GM12891 (cell line): Measurements from ENCODE around the gene ZNF536.

Experiments
- POLR2A ChIP-seq: IDR thresholded peaks from 2 replicates; pipeline ENCODE4 v1.6.1; 2011; ENCODE audit warnings: low read depth, low read length, control low read depth
- POLR2AphosphoS5 ChIP-seq: IDR thresholded peaks from 2 replicates; pipeline ENCODE4 v1.6.1; 2011; ENCODE audit warnings: low read depth, low read length, control low read depth
- TAF1 ChIP-seq: IDR thresholded peaks from 2 replicates; pipeline ENCODE4 v1.6.1; 2011; ENCODE audit warnings: low read depth, low read length, control low read depth

DNA sequence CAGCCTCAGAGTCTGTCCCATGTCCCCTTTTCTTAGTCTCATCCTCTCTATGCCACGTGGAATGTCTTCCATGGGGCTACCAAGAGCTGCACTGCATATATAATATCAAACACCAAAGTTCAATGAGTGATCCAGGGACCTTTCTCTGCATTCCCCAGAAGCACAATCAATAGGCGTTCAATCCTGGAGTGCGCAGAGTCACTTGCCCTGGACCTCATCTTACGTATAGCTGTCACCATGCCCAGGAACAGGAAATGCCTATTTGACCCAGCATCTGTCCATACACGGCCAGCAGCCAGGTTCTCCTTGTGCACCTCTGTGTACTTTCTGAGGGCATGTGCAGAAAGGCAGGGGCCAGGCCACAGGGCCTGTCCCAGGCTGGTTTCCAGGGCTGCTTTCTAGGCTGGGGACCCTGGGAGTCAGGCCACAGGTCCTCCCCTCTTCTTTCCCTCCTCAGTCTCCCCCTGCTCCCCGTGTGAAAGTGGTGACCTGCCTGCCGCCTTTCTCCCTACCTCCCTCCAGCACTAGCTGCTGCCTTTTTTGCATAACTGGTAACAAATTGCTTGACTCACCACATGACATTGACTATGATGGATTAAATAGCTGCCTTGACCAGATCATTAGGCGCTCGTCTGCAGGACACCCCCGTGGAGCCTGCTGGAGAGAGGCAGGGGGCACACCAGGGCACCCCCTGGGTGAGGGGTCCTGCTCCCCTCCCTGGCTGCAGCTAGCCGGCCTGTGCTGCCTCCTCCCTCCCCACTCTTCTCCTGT is 222.0 kb downstream of the ZNF536 start:
- no peak for TF ChIP-seq POLR2A
- TF ChIP-seq POLR2AphosphoS5: no peak
- no peak for TF ChIP-seq TAF1
